ENCODE results near the gene LLGL2.

Gene LLGL2

DNA sequence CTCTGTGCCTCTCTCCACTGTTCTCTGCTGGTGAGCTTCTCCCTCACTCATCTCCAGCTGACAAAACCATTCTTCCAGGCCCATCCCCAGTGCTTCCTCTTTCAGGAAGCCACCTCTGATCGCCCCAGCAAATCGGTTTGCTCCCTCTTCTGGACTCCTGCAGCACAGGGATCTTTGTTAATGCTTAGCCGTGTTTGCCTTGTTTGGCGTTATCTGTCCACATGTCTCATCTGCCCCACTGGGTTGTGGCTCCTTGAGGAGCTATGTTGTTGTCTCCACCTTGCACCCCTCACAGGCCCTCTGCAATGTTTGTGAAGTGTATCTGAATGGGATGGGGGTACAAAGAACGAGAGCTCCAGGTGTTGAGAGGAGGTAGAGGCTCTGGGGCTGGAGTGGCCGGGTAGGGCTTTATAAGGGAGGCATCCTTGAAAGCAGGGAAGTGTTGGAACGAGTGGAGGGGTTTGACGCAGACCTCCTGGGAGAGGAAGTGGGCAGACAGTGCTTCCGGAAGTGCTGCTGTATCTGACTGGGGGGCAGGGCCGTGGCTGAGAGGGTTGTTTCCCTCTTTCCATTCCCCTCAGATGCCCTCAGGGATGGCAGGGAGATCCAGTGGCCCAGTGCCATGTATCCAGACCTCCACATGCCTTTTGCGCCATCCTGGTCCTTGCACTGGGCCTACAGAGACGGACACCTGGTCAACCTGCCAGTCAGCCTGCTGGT is 38.0 kb upstream of the LLGL2 start:
- no peak for DNase-seq (ENCODE audit: low read depth)
- TF ChIP-seq, protein P1, sequence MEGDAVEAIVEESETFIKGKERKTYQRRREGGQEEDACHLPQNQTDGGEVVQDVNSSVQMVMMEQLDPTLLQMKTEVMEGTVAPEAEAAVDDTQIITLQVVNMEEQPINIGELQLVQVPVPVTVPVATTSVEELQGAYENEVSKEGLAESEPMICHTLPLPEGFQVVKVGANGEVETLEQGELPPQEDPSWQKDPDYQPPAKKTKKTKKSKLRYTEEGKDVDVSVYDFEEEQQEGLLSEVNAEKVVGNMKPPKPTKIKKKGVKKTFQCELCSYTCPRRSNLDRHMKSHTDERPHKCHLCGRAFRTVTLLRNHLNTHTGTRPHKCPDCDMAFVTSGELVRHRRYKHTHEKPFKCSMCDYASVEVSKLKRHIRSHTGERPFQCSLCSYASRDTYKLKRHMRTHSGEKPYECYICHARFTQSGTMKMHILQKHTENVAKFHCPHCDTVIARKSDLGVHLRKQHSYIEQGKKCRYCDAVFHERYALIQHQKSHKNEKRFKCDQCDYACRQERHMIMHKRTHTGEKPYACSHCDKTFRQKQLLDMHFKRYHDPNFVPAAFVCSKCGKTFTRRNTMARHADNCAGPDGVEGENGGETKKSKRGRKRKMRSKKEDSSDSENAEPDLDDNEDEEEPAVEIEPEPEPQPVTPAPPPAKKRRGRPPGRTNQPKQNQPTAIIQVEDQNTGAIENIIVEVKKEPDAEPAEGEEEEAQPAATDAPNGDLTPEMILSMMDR (IDR thresholded peaks at IDR 0.05; ENCODE audit: insufficient read depth, low read depth, low read length, missing control alignments) = no peak
- no peak overlapping the region for H3K4me3 ChIP-seq (ENCODE audit: low read length)

GRCh38 chr17:75488693-75489510 is 36.6 kb upstream of the LLGL2 start:
- DNase-seq (ENCODE audit: low read depth) = no peak
- TF ChIP-seq, protein P1 (IDR thresholded peaks at IDR 0.05; ENCODE audit: insufficient read depth, low read depth, low read length, missing control alignments) = no peak
- H3K4me3 ChIP-seq (ENCODE audit: low read length) = no peak overlapping the region

- TF ChIP-seq, protein P1 (IDR thresholded peaks at IDR 0.05; ENCODE audit: insufficient read depth, low read depth, low read length, missing control alignments) = no peak
- H3K4me3 ChIP-seq (ENCODE audit: low read length) = no peak overlapping the region
- DNase-seq (ENCODE audit: low read depth) = no peak
Measured at GRCh38 chr17:75489511-75489955, 36.0 kb upstream of the LLGL2 start.

- H3K4me3 ChIP-seq (ENCODE audit: low read length) = no peak overlapping the region
- DNase-seq (ENCODE audit: low read depth) = no peak
- TF ChIP-seq, protein P1 (IDR thresholded peaks at IDR 0.05; ENCODE audit: insufficient read depth, low read depth, low read length, missing control alignments) = no peak
Measured at GRCh38 chr17:75490173-75490743, 35.2 kb upstream of the LLGL2 start.

DNA sequence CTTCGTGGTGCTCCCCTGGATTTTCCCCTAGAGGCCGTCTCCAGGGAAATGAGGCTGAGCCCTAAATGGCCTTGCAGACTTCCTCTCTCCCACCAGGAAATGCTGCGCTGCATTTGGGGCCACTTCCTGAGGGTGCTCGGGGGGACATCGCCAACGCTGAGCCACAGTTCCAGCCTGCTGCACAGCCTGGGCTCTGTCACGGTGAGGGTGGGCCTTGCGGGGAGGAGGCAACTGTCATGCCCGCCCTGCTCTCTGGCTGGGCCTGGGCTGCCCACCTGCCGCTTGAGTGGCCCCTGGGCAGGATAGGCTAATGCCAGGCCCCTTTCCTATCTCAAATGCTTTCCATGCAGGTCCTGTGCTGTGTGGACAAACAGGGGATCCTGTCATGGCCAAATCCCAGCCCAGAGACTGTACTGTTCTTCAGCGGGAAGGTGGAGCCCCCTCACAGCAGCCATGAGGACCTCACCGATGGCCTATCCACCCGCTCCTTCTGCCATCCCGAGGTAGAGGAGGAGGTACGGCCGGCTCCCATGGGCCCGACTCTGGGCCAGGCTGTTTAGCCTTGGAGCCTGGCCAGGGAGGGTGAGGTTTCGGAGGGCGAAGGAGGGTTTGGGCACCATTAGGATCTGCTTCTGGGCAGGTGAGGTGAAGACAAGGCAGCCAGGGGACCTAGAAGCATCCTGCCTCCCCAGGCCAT is 34.4 kb upstream of the LLGL2 start:
- DNase-seq (ENCODE audit: low read depth) = no peak
- H3K4me3 ChIP-seq (ENCODE audit: low read length) = no peak overlapping the region
- TF ChIP-seq, protein P1 (IDR thresholded peaks at IDR 0.05; ENCODE audit: insufficient read depth, low read depth, low read length, missing control alignments) = no peak

- H3K4me3 ChIP-seq (ENCODE audit: low read length) = no peak overlapping the region
- no peak for DNase-seq (ENCODE audit: low read depth)
- TF ChIP-seq, protein P1 (IDR thresholded peaks at IDR 0.05; ENCODE audit: insufficient read depth, low read depth, low read length, missing control alignments) = no peak
Measured at GRCh38 chr17:75491680-75492079, 33.8 kb upstream of the LLGL2 start.
